ENCODE data around the gene GRHPR.
"Not testable (repeated sequence)": the region's sequence is repeated elsewhere in the genome, so short reads cannot be mapped to it uniquely, and the experiment has no call there.

The GRHPR gene

GRCh38 chr9:37464006-37464405, 41.5 kb downstream of the GRHPR start:
- no peak for TF ChIP-seq CTCF (IDR thresholded peaks at IDR 0.05; ENCODE audit: poor library complexity, severe bottlenecking)
- peaks cover 6% of the 10 kb centered on the region; the same call in 1 of the 2 replicates for H3K36me3 ChIP-seq (ENCODE audit: low read depth)
- H3K4me3 ChIP-seq (ENCODE audit: severe bottlenecking): peak overlapping the region; percentile 68
- no peaks in the 10 kb centered on the region for H3K27me3 ChIP-seq (ENCODE audit: insufficient read depth, poor library complexity, severe bottlenecking)
- H3K4me1 ChIP-seq (ENCODE audit: insufficient read depth, poor library complexity, severe bottlenecking): peaks cover 7% of the 10 kb centered on the region
- ATAC-seq (ENCODE audit: low read depth): no peak
- peak overlapping the region; percentile 88 for H3K27ac ChIP-seq (ENCODE audit: poor library complexity, severe bottlenecking)
- DNase-seq (ENCODE audit: low spot score): no peak
- no peaks in the 10 kb centered on the region for H3K9me3 ChIP-seq (ENCODE audit: severe bottlenecking)

GRCh38 chr9:37464426-37465248, 42.1 kb downstream of the GRHPR start:
- H3K9me3 ChIP-seq (ENCODE audit: severe bottlenecking): no peaks in the 10 kb centered on the region
- peaks cover 7% of the 10 kb centered on the region for H3K4me1 ChIP-seq (ENCODE audit: insufficient read depth, poor library complexity, severe bottlenecking)
- peak; percentile 35 for ATAC-seq (ENCODE audit: low read depth)
- H3K4me3 ChIP-seq (ENCODE audit: severe bottlenecking): peak overlapping the region; percentile 68
- no peak for TF ChIP-seq CTCF (IDR thresholded peaks at IDR 0.05; ENCODE audit: poor library complexity, severe bottlenecking)
- no peaks in the 10 kb centered on the region for H3K27me3 ChIP-seq (ENCODE audit: insufficient read depth, poor library complexity, severe bottlenecking)
- peaks cover 6% of the 10 kb centered on the region; the same call in 1 of the 2 replicates for H3K36me3 ChIP-seq (ENCODE audit: low read depth)
- peak; percentile 71 for DNase-seq (ENCODE audit: low spot score)
- peak overlapping the region; percentile 88 for H3K27ac ChIP-seq (ENCODE audit: poor library complexity, severe bottlenecking)

DNA sequence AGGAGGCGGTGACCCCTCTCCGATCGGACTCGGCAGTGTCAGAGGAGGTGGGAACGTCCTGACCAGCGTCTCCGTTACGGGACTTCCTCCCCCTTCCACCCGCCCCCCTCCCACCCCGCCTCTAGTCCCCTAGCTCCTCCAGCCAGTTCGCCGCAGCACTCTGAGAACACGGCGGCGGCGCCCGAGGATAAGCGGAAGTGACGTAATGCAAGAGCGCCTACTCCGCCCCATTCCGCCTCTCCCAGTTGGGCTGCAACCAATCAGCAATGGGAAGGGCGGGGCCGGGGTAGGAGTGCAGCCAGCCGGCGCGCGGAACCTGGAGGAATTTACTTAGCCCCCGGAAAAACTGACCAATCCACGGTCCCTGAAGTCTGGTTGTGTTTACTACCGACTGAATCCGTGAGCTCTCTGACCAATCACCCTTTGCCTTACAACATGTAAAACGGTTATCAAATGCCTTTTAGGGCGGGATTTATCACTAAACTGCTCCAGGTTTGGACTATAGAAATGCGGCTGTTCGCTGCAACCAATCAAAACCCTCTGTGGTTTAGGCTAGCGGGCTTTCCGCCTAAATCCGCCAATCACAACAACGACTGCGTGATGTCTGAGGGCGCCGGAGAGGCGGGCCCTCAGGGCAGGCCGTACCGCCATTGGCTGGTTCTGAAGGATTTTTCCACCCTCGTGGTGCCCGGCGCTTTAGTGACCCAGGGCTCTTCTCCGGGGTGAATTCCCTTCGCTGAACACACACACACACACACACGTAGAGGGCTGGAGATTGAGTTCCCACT, 42.9 kb downstream of the GRHPR start, which contains the start of gene ZBTB5:
Gene ZBTB5, minus strand, starts transcription at position 202 of the 788 bp plus-strand sequence. CDS start 22,899 bp downstream, outside the sequence.
- Histone ChIP-seq H3K27ac (ENCODE audit: poor library complexity, severe bottlenecking) (peak within 1 kb of the TSS; percentile 88), H3K36me3 (ENCODE audit: low read depth) (peaks cover 6% of the 10 kb centered on the region; the same call in 1 of the 2 replicates), H3K27me3 (ENCODE audit: insufficient read depth, poor library complexity, severe bottlenecking) (no peaks in the 10 kb centered on the region), H3K9me3 (ENCODE audit: severe bottlenecking) (no peaks in the 10 kb centered on the region), H3K4me1 (ENCODE audit: insufficient read depth, poor library complexity, severe bottlenecking) (peaks cover 7% of the 10 kb centered on the region), H3K4me3 (ENCODE audit: severe bottlenecking) (peak within 1 kb of the TSS; percentile 68)
- DNase-seq (ENCODE audit: low spot score) (peak; percentile 99), ATAC-seq (ENCODE audit: low read depth) (peak; percentile 83)
- TF ChIP-seq CTCF (IDR thresholded peaks at IDR 0.05; ENCODE audit: poor library complexity, severe bottlenecking): no peak

- no peaks in the 10 kb centered on the region for H3K9me3 ChIP-seq (ENCODE audit: severe bottlenecking)
- TF ChIP-seq CTCF (IDR thresholded peaks at IDR 0.05; ENCODE audit: poor library complexity, severe bottlenecking): no peak
- H3K27me3 ChIP-seq (ENCODE audit: insufficient read depth, poor library complexity, severe bottlenecking): no peaks in the 10 kb centered on the region
- peak overlapping the region; percentile 88 for H3K27ac ChIP-seq (ENCODE audit: poor library complexity, severe bottlenecking)
- peak overlapping the region; percentile 68 for H3K4me3 ChIP-seq (ENCODE audit: severe bottlenecking)
- peak; percentile 16 for ATAC-seq (ENCODE audit: low read depth)
- peaks cover 10% of the 10 kb centered on the region for H3K4me1 ChIP-seq (ENCODE audit: insufficient read depth, poor library complexity, severe bottlenecking)
- peaks cover 6% of the 10 kb centered on the region; the same call in 1 of the 2 replicates for H3K36me3 ChIP-seq (ENCODE audit: low read depth)
- peak; percentile 85 for DNase-seq (ENCODE audit: low spot score)
These were observed 43.7 kb downstream of the GRHPR start for GRCh38 chr9:37466037-37466709.

- H3K9me3 ChIP-seq (ENCODE audit: severe bottlenecking); H3K27me3 ChIP-seq (ENCODE audit: insufficient read depth, poor library complexity, severe bottlenecking); H3K36me3 ChIP-seq (ENCODE audit: low read depth); H3K4me3 ChIP-seq (ENCODE audit: severe bottlenecking); DNase-seq (ENCODE audit: low spot score); ATAC-seq (ENCODE audit: low read depth): not testable (repeated sequence)
- Histone ChIP-seq H3K4me1 (ENCODE audit: insufficient read depth, poor library complexity, severe bottlenecking) (peaks cover 18% of the 10 kb centered on the region), H3K27ac (ENCODE audit: poor library complexity, severe bottlenecking) (peak overlapping the region; percentile 88)
These were observed 45.0 kb downstream of the GRHPR start for GRCh38 chr9:37467530-37467929.

All from RWPE2 (cell line).